Chondrocyte (in vitro differentiated cells): ENCODE measurements around the gene MYCN. TPM values are rescaled to one million over a fixed set of nuclear protein-coding genes. Genes with fewer than 3 reads are reported as not detected.
"Not testable (repeated sequence)": the region's sequence is repeated elsewhere in the genome, so short reads cannot be mapped to it uniquely, and the experiment has no call there.

Experiments
- DNase-seq: peaks from one replicate; pipeline ENCODE4 v3.0.0; 2021; ENCODE audit warnings: mixed read lengths, low spot score
- H3K27ac Mint-ChIP-seq: one replicate; pipeline ENCODE4 v1.8.0; 2021; ENCODE audit warnings: mild to moderate bottlenecking, moderate library complexity, mixed read lengths; ENCODE audit not compliant: unreplicated experiment
- H3K27me3 Mint-ChIP-seq: 2 replicates; pipeline ENCODE4 v1.8.0; 2021; ENCODE audit warnings: low read depth, mixed read lengths
- H3K36me3 Mint-ChIP-seq: 2 replicates; pipeline ENCODE4 v1.8.0; 2021; ENCODE audit warnings: low read depth, mixed read lengths
- H3K4me1 Mint-ChIP-seq: 2 replicates; pipeline ENCODE4 v1.8.0; 2021; ENCODE audit warnings: low read depth, mild to moderate bottlenecking, mixed read lengths
- H3K4me3 Mint-ChIP-seq: one replicate; pipeline ENCODE4 v1.8.0; 2021; ENCODE audit warnings: mild to moderate bottlenecking, moderate library complexity, mixed read lengths; ENCODE audit not compliant: unreplicated experiment
- H3K9me3 Mint-ChIP-seq: 2 replicates; pipeline ENCODE4 v1.8.0; 2021; ENCODE audit warnings: low read depth, mixed read lengths
- CTCF ChIP-seq: fragments of 200-600 bp; sonication (generic); IDR thresholded peaks from 2 replicates; pipeline ENCODE4 v1.5.0; 2021; ENCODE audit warnings: antibody characterized with exemption, mild to moderate bottlenecking, moderate library complexity
- total RNA-seq: library from RNA; stranded (reverse); gene quantifications from 3 replicates; pipeline ENCODE4 v1.2.1, GENCODE V29; 2021

The MYCN gene
- total RNA-seq, 1 donor from 2014 or later: 0.17 TPM

GRCh38 chr2:15956230-15956629, 15.9 kb downstream of the MYCN start:
- no peak overlapping the region for H3K4me3 Mint-ChIP-seq
- DNase-seq: no peak
- no peak overlapping the region for H3K27ac Mint-ChIP-seq
- no peaks in the 10 kb centered on the region for H3K4me1 Mint-ChIP-seq
- peaks cover 22% of the 10 kb centered on the region for H3K27me3 Mint-ChIP-seq
- no peaks in the 10 kb centered on the region for H3K9me3 Mint-ChIP-seq
- no peaks in the 10 kb centered on the region for H3K36me3 Mint-ChIP-seq
- TF ChIP-seq CTCF: no peak

- TF ChIP-seq CTCF: no peak
- H3K4me3 Mint-ChIP-seq: no peak overlapping the region
- H3K27ac Mint-ChIP-seq: no peak overlapping the region
- DNase-seq: no peak
- no peaks in the 10 kb centered on the region for H3K4me1 Mint-ChIP-seq
- peaks cover 26% of the 10 kb centered on the region for H3K27me3 Mint-ChIP-seq
- H3K36me3 Mint-ChIP-seq: peaks cover 3% of the 10 kb centered on the region
- no peaks in the 10 kb centered on the region for H3K9me3 Mint-ChIP-seq
These were observed 16.7 kb downstream of the MYCN start for GRCh38 chr2:15956751-15957736.

- no peak overlapping the region for H3K4me3 Mint-ChIP-seq
- no peak for TF ChIP-seq CTCF
- peaks cover 23% of the 10 kb centered on the region for H3K27me3 Mint-ChIP-seq
- H3K36me3 Mint-ChIP-seq: peaks cover 3% of the 10 kb centered on the region
- H3K4me1 Mint-ChIP-seq: no peaks in the 10 kb centered on the region
- H3K9me3 Mint-ChIP-seq: no peaks in the 10 kb centered on the region
- H3K27ac Mint-ChIP-seq: no peak overlapping the region
- no peak for DNase-seq
These were observed 17.7 kb downstream of the MYCN start for GRCh38 chr2:15957881-15958713.

- no peak for TF ChIP-seq CTCF
- DNase-seq: no peak
- Mint-ChIP-seq H3K27ac (no peak overlapping the region), H3K4me1 (no peaks in the 10 kb centered on the region), H3K4me3 (no peak overlapping the region), H3K27me3 (peaks cover 18% of the 10 kb centered on the region), H3K9me3 (no peaks in the 10 kb centered on the region), H3K36me3 (peaks cover 3% of the 10 kb centered on the region)
These were observed 19.2 kb downstream of the MYCN start for GRCh38 chr2:15959331-15960153.

- H3K27me3 Mint-ChIP-seq: peaks cover 18% of the 10 kb centered on the region
- not testable (repeated sequence) for DNase-seq, H3K27ac Mint-ChIP-seq, H3K4me1 Mint-ChIP-seq, H3K9me3 Mint-ChIP-seq, H3K36me3 Mint-ChIP-seq, H3K4me3 Mint-ChIP-seq
These were observed 19.8 kb downstream of the MYCN start for GRCh38 chr2:15960154-15960520.

- H3K9me3 Mint-ChIP-seq, H3K36me3 Mint-ChIP-seq, H3K27ac Mint-ChIP-seq, DNase-seq, H3K4me3 Mint-ChIP-seq, H3K4me1 Mint-ChIP-seq: not testable (repeated sequence)
- H3K27me3 Mint-ChIP-seq: peaks cover 14% of the 10 kb centered on the region
These were observed 23.0 kb downstream of the MYCN start for GRCh38 chr2:15963109-15963976.
